Subcutaneous abdominal adipose tissue (tissue), 5 donors: ENCODE data around the gene INSM1.
"Not testable (repeated sequence)": the region's sequence is repeated elsewhere in the genome, so short reads cannot be mapped to it uniquely, and the experiment has no call there.

Source experiments
- H3K27ac ChIP-seq: one replicate; pipeline ENCODE4 v1.7.0; 2013; ENCODE audit warnings: low read depth, mild to moderate bottlenecking, inconsistent platforms, low read length, moderate library complexity
- H3K27me3 ChIP-seq, 5 donors: one replicate each; pipeline ENCODE4 v1.7.0; 2013; ENCODE audit warnings: low read length in 5 of 5, inconsistent platforms in 1 of 5; ENCODE audit not compliant: control insufficient read depth in 5 of 5, insufficient read depth in 4 of 5
- H3K36me3 ChIP-seq, 5 donors: one replicate each; pipeline ENCODE4 v1.7.0; 2013; ENCODE audit warnings: low read length in 5 of 5; ENCODE audit not compliant: control insufficient read depth in 5 of 5, insufficient read depth in 5 of 5
- H3K4me1 ChIP-seq, 5 donors: one replicate each; pipeline ENCODE4 v1.7.0; 2013; ENCODE audit warnings: low read length in 5 of 5, mild to moderate bottlenecking in 3 of 5, moderate library complexity in 1 of 5; ENCODE audit not compliant: control insufficient read depth in 5 of 5, insufficient read depth in 5 of 5
- H3K4me3 ChIP-seq, 5 donors: one replicate each; pipeline ENCODE4 v1.7.0; 2013; ENCODE audit warnings: low read length in 5 of 5, low read depth in 1 of 5
- H3K9ac ChIP-seq, 5 donors: one replicate each; pipeline ENCODE4 v1.7.0; 2013; ENCODE audit warnings: low read length in 5 of 5, mild to moderate bottlenecking in 4 of 5, moderate library complexity in 3 of 5
- H3K9me3 ChIP-seq, 5 donors: one replicate each; pipeline ENCODE4 v1.7.0; 2013; ENCODE audit warnings: low read length in 5 of 5; ENCODE audit not compliant: control insufficient read depth in 5 of 5
- donor health status: healthy.
- donor health status: healthy.
- donor health status: healthy.
- donor health status: healthy.
- donor health status: healthy.

Gene INSM1

GRCh38 chr20:20334489-20334888 is 33.4 kb upstream of the INSM1 start:
- no peak overlapping the region for H3K27ac ChIP-seq
- H3K4me1 ChIP-seq = no peaks in the 10 kb centered on the region
- no peak overlapping the region for H3K9ac ChIP-seq
- peaks cover 0 to 4% (median 2%) of the 10 kb centered on the region in 5 donors for H3K27me3 ChIP-seq
- H3K4me3 ChIP-seq = no peak overlapping the region
- H3K9me3 ChIP-seq = no peaks in the 10 kb centered on the region
- H3K36me3 ChIP-seq = no peaks in the 10 kb centered on the region

DNA sequence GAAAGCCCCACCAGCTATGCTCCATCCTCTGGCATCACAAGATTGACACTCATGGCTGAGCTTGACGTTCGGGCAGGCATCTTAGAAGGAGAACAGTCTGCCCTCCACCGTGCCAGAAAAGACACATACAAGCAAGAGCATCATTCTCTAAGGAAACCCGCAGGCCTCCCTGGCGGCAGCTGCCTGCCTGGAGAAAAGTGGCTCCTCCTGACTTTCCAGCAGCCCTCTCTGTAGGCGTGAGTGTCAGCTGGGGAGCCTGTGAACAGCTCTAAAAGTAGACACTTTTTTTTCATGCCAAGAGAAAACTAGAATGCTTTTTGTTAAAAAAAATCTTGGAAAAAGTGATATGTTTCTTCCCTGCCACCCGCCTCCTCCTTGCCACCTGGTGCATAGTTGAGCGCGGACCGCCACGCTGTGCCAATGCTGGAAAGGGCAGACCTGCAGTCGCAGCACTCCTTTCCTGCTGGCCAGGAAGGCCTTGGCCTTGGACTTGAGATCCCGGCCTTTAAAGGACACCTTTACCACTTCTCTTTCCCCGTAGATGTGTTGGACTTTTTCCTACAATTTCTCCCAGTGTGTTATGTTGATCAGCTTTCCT is 29.7 kb upstream of the INSM1 start:
- H3K36me3 ChIP-seq = no peaks in the 10 kb centered on the region
- H3K9ac ChIP-seq = no peak overlapping the region
- H3K4me1 ChIP-seq = no peaks in the 10 kb centered on the region
- H3K27ac ChIP-seq = no peak overlapping the region
- H3K9me3 ChIP-seq = no peaks in the 10 kb centered on the region
- peaks cover 0 to 5% (median 2%) of the 10 kb centered on the region in 5 donors for H3K27me3 ChIP-seq
- H3K4me3 ChIP-seq = no peak overlapping the region

GRCh38 chr20:20340443-20340842 is 27.5 kb upstream of the INSM1 start:
- Histone ChIP-seq H3K4me1 (no peaks in the 10 kb centered on the region), H3K9ac (no peak overlapping the region), H3K27me3 (peaks cover 0 to 8% (median 6%) of the 10 kb centered on the region in 5 donors), H3K9me3 (no peaks in the 10 kb centered on the region), H3K36me3 (no peaks in the 10 kb centered on the region), H3K4me3 (no peak overlapping the region), H3K27ac (no peak overlapping the region)

- Histone ChIP-seq H3K4me1 (no peaks in the 10 kb centered on the region), H3K4me3 (no peak overlapping the region), H3K9me3 (no peaks in the 10 kb centered on the region), H3K27ac (no peak overlapping the region), H3K36me3 (no peaks in the 10 kb centered on the region), H3K9ac (no peak overlapping the region), H3K27me3 (peaks cover 0 to 8% (median 5%) of the 10 kb centered on the region in 5 donors)
Observed at GRCh38 chr20:20341371-20341770, 26.5 kb upstream of the INSM1 start.

- H3K4me3 ChIP-seq = no peak overlapping the region
Observed at GRCh38 chr20:20342066-20342465, 25.8 kb upstream of the INSM1 start.

DNA sequence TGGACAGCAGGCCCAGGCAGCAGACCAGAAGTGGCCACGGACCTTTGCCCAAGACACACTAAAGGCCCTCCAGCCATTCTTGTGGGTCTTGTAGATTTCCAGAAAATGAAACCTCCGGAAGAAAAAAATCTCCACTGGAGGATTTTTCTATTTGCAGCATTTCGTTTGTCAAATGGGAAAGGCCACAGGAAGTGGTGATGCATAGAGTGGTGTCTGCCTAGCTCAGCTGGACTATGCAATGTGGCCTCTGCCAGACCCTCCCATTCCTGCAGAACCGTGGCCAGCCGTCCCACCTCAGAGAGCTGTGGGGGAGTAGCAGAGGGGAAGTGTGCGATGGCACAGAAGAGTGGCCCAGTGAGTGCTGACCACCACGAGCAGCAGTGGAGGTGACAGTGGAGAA is 24.0 kb upstream of the INSM1 start:
- Histone ChIP-seq H3K4me1 (no peaks in the 10 kb centered on the region), H3K9ac (no peak overlapping the region), H3K27ac (no peak overlapping the region), H3K4me3 (no peak overlapping the region), H3K36me3 (no peaks in the 10 kb centered on the region), H3K9me3 (peaks cover 0 to 10% (median 4%) of the 10 kb centered on the region in 5 donors), H3K27me3 (peaks cover 0 to 8% (median 5%) of the 10 kb centered on the region in 5 donors)

More at GRCh38 chr20:20342066-20342465, 25.8 kb upstream of the INSM1 start:
- Histone ChIP-seq H3K4me1 (no peaks in the 10 kb centered on the region), H3K36me3 (no peaks in the 10 kb centered on the region), H3K9ac (no peak overlapping the region), H3K27ac (no peak overlapping the region), H3K9me3 (no peaks in the 10 kb centered on the region), H3K27me3 (peaks cover 0 to 8% (median 5%) of the 10 kb centered on the region in 5 donors)

DNA sequence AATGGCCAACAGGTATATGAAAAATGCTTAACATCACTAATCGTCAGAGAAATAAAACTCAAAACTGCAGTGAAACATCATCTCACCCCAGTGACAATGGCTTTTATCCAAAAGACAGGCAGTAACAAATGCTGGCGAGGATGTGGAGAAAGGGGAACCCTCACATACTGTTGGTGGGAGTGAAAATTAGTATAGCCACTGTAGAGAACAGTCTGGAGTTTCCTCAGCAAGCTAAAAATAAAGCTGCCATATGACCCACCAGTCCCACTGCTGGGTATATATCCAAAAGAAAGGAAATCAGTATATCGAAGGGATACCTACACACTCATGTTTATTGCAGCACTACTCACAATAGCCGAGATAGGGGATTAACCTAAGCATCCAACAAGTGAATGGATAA is 23.4 kb upstream of the INSM1 start:
- Histone ChIP-seq H3K36me3 (no peaks in the 10 kb centered on the region), H3K4me3 (no peak overlapping the region), H3K9me3 (peaks cover 0 to 14% (median 5%) of the 10 kb centered on the region in 5 donors), H3K27ac (no peak overlapping the region), H3K27me3 (peaks cover 0 to 8% (median 5%) of the 10 kb centered on the region in 5 donors), H3K4me1 (no peaks in the 10 kb centered on the region), H3K9ac (no peak overlapping the region)

DNA sequence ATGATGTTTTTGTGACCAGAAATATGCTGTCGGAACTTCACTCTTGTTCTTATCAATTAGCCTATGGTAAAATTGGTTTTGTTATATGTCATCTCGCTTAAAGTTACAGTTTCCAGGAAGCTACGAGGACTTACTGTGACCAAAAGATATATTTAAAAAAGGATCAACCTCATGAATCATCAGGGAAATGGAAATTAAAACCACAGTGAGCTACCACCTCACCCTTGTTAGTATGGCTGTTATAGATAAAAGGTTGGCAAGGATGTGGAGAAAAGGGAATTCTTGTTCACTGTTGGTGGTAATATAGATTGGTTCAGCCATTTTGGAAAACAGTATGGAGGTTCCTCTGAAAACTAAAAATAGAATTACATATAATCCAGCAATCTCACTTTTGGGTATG is 14.3 kb upstream of the INSM1 start:
- no peaks in the 10 kb centered on the region for H3K36me3 ChIP-seq
- no peak overlapping the region for H3K9ac ChIP-seq
- H3K27ac ChIP-seq = no peak overlapping the region
- peaks cover 0 to 10% (median 0%) of the 10 kb centered on the region in 5 donors for H3K9me3 ChIP-seq
- no peak overlapping the region for H3K4me3 ChIP-seq
- H3K27me3 ChIP-seq = peaks cover 0 to 10% (median 6%) of the 10 kb centered on the region in 5 donors
- H3K4me1 ChIP-seq = peaks cover 0 to 2% (median 0%) of the 10 kb centered on the region in 5 donors

- not testable (repeated sequence) for H3K27ac ChIP-seq, H3K4me3 ChIP-seq
- H3K27me3 ChIP-seq = peaks cover 0 to 11% (median 6%) of the 10 kb centered on the region in 5 donors
Observed at GRCh38 chr20:20355503-20355902, 12.4 kb upstream of the INSM1 start.

DNA sequence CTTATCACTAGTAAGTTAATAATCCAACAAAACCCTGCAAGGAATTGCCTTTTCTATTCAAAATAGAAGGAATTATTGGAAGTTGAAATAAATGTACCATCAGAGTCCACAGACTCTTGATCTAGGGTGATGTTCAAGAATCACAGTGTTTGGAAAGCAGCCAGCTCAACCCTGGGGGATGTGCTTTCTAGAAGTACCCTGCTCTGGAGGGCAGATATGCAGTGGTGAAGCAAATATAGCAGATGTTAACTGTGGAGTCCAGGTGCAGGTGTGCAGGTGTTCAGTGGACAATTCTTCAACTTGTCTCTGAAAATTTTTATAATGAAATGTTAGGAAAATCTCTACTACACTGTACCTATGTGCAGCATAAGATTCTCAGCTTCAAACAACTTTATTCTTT is 9.1 kb upstream of the INSM1 start:
- Histone ChIP-seq H3K4me1 (peaks cover under 1 to 13% (median 12%) of the 10 kb centered on the region in 5 donors), H3K27ac (no peak overlapping the region), H3K36me3 (no peaks in the 10 kb centered on the region), H3K4me3 (no peak overlapping the region), H3K9ac (no peak overlapping the region), H3K9me3 (peaks cover 0 to 3% (median 0%) of the 10 kb centered on the region in 5 donors), H3K27me3 (peaks cover 18 to 32% (median 30%) of the 10 kb centered on the region in 5 donors)

More at GRCh38 chr20:20355503-20355902, 12.4 kb upstream of the INSM1 start:
- H3K36me3 ChIP-seq, H3K9me3 ChIP-seq, H3K4me1 ChIP-seq, H3K9ac ChIP-seq: not testable (repeated sequence)
